Measurements from ENCODE around the gene RIPK4.
"Not testable (repeated sequence)": the region's sequence is repeated elsewhere in the genome, so short reads cannot be mapped to it uniquely, and the experiment has no call there.

RIPK4 gene

GRCh38 chr21:41712730-41713129 lies 54.1 kb downstream of the RIPK4 start:
- no peak for DNase-seq

DNA sequence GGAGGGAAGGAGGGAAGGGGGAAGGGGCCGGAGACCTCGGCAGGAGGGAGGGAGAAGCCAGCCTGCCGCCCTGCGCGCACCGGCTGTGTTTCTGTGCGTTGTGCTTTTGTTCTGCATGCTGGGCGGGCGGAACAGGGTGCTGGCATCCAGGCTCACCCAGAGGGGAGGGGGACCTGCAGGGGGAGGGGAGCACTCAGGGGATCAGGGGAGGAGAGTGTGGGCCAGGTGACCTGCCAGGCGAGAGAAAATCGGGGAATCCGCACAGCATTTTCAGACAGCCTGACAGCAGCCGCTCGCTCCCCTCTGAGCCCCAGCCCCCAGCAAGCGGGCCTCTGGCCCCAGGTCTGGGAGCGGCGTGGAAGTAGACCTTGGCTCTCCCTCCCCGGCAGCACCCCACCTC lies 54.7 kb downstream of the RIPK4 start:
- no peak for DNase-seq

DNA sequence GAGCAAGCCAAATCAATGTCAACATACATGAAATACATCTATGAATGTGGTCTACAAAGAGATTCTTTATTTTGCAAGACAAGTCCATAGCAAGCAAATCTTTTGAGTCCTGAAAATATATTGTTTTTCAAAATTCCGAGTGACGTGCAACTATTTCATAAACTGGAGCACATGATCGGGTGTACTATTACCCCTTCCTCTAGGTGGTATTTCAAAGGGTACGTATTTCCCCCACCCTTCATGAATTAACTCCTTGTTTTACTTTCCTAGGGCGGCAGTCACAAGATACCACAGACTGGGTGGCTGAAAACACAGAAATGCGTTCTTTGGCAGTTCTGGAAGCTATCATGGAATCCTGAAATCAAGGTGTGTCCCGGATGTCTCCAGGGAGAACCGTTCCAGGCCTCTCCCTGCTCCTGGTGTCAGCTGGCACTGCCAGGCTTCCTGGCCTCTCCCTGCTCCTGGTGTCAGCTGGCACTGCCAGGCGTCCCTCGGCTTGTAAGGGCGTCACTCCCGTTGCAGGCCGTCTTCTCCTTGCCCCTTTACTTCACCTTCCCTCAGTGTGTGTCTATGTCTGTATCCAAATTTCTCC lies 55.3 kb downstream of the RIPK4 start:
- no peak for DNase-seq

DNA sequence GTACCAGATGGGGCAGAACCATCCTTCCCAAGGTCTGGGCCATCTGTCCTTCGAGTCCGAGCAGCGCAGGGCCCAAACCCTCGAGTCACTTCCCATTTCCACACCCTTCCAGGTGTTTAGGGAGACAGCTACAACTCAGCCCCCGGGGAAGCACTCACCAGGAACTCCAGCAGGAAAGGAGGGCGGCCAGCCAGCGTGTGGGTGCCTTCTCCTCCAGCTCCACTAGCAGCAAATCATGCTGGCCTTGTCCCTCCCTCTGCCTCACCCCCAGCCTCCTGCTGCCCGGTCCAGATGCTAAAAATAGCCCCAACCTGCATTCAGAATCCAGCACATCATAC lies 56.1 kb downstream of the RIPK4 start:
- DNase-seq = no peak

DNA sequence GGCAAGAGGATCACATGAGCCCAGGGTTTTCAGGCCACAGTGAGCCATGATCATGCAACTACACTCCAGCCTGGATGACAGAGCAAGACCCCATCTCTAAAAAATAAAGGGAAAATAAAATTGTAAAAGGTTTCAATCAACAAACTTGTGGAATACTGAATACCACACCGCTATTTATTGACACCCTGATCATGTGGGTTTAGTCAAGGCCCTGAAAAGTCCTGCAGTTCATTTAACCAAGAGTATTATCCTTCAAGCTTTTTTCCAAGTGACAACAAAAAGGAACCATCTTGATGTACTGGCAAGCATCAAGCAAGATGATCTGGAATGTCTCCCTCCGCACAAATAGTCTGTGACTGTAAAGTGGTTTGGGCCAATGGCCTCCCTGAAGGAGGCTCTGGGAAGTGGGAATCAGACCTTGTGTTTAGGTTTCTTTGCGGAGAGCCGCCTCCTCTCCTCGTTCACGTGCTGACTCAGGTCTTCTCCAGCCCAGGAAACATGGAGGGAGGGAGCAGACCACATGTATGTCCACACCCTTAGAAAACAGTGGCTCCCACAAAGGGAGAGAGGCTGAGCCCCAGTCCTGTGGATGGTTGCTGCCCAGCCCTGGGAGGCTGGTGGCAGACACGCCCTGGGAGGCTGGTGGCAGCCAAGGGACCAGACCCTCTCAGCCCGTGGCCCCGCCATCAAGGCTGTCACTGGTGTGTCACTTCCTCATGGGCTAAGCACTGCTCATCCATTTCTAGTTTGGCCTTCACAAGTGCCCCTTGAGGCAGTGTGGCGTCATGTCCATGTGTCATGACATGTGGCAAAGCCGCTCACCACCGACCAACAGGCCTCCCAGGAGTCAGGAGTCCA lies 56.7 kb downstream of the RIPK4 start:
- DNase-seq = no peak

- DNase-seq = no peak
These were observed 57.7 kb downstream of the RIPK4 start for GRCh38 chr21:41709166-41709565.

- no peak for DNase-seq
These were observed 58.9 kb downstream of the RIPK4 start for GRCh38 chr21:41707960-41708330.

GRCh38 chr21:41707231-41707959 lies 59.5 kb downstream of the RIPK4 start:
- no peak for DNase-seq

GRCh38 chr21:41706678-41707077 lies 60.2 kb downstream of the RIPK4 start:
- DNase-seq = no peak

DNA sequence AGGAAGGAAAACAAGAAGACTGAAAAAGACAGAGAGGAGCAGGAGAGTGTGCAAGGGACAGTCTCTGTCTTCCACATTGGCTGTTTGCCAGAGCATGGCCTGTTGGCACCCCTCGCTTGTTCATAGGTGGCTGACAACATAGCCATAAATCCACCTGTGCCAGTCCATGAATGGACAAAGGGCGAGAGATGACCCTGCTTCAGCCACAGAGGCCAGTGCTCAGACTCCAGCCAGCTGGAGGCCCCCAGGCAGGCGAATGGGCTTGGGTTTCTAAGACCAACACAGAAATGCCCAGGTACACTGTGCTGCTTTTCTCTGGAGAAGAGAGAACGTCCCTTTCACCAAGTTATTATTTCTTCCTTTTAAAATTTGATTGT lies 60.6 kb downstream of the RIPK4 start:
- no peak for DNase-seq

DNA sequence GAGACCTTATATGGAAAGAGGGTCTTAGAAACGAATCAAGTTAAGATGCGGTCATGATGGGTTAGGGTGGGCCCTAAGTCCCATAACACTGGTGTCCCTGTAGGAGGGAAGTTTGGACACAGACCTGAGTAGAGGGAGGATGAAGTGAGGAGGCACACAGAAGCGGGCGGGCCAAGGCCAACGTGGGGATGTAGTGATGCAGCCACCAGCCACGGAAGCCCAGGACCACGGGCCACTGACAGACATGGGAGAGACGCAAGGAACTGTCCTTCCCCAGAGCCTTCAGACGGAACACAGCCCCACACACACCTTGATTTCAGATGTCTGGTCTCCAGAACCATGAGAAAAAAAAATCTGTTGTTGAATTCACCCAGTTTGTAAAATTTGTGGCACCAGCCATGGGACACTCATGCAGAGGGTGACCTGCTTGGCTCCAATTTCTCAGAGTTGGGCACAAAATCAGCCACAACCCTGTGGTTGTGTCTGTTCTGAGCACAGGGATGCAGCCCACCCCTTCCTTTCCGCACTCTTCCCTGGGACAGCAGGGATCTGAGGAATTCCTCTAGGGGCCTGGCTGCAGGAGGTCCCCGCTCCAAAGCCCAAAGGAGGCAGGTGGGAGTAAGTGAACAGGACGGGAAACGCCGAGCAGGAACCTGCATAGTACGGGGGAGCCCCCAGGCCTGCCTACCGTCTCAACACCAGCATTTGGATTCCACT lies 61.1 kb downstream of the RIPK4 start:
- no peak for DNase-seq

DNA sequence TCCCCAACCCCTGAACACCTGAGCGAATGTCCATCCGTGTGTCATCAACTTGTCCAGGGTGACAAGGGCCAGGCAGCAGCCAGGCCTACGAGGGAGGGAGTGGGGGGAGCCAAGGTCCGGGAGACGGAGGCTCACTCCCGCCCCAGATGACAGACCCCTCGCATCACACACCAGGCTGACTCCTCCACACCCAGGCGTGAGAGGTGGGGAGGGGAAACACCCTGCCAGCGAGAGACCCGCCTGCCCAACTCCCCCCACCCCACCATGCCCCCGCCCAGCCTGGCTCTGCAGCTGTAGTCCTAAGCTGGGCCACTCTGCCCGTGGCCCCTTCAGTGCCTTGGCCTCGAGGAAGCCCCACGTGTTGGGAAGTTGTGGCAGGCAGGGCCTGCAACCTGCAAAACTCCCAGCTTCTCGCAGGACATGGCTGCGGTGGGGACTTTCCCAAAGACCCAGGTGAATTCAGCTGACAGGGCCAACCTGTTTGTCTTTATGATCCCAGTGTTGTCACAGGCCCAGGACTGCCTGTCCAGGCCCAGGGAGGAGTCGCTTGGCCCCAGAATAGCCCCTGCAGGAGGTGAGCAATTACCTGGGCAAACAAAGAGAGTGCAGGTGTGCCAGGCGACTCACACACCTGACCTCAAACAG lies 62.9 kb downstream of the RIPK4 start:
- DNase-seq = peak; percentile 32

DNA sequence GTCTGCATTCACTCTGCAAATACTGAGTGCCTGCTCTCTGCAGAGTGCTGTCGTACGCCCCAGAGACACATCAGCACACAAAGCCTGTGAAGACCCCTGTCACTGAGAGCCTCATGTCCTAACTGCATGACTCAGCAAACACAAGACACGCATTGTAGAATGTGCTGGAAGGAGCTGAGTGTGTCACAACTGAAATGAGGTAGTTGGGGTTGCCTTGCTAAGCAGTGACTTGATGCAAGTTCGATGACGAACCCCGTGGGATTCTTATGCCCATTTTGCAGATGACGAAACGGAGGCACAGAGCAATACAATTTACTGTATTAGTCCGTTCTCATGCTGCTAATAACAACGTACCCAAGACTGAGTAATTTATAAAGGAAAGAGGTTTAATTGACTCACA lies 65.1 kb downstream of the RIPK4 start:
- no peak for DNase-seq

GRCh38 chr21:41699311-41699710 lies 67.5 kb downstream of the RIPK4 start:
- no peak for DNase-seq

DNA sequence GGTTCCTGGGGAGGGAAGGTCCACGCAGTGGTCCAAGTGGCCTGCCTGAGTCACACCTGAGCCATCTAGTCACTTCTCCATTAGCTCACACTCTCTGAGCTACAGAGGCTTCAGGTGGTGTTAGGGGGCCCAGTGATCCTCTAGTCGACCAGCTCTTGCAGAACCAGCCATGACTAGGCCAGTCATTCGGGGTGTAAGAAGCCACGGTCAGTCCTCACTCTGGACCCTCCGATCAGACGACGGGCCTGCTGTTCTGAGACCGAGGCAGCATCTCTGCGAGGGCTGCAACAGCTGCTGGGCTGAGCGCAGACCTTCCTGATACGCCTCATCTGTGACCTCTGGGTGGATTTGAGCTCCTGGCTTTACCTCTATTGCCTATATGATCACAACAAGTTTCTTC lies 68.8 kb downstream of the RIPK4 start:
- no peak for DNase-seq

DNA sequence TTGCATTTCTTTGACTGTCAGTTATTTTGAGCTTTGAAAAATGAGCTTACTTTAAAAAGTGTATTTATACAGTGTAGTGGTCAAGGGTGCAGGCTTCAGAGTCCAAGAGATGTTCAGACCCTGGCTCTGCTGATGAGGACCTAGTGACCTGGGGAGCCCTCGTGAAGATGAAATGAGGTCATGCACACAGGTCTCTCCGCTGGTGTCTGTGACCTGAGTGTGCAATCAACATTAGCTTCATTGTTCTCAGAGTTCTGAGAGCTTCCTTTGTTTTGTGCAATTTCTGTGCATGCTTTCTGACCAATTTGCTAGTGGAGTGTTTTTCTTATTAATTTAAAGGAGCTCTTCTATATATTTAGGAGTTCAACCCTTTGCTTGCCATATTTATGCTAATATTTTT lies 71.3 kb downstream of the RIPK4 start:
- peak; percentile 21 for DNase-seq

DNA sequence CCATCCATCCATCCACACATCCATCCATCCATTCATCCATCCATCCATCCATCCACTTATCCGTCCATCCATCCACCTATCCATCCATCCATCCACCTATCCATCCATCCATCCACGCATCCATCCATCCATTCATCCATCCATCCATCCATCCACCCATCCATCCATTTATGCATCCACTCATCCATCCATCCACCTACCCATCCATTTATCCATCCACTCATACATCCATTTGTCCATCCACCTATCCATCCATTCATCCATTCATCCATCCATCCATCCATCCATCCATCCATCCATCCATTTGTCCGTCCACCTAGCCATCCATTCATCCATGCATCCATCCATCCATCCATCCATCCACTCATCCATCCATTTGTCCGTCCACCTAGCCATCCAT lies 72.8 kb downstream of the RIPK4 start:
- DNase-seq = not testable (repeated sequence)

GRCh38 chr21:41692185-41692565 lies 74.7 kb downstream of the RIPK4 start:
- no peak for DNase-seq

- no peak for DNase-seq
These were observed 75.4 kb downstream of the RIPK4 start for GRCh38 chr21:41691205-41692184.

All from NCI-H1105 treated with DMSO at 0.1 percent for 48 hours (cell line).